IPS-18a (cell line): ENCODE data around the gene CXCL17.

Source experiments
- H3K27ac ChIP-seq: one replicate; pipeline ENCODE4 v1.5.1; 2013; ENCODE audit warnings: low read length
- H3K27me3 ChIP-seq: one replicate; pipeline ENCODE4 v1.6.1; 2013; ENCODE audit warnings: mild to moderate bottlenecking, low read length; ENCODE audit not compliant: control insufficient read depth, insufficient read depth
- H3K36me3 ChIP-seq: one replicate; pipeline ENCODE4 v1.6.1; 2013; ENCODE audit warnings: low read depth, low read length; ENCODE audit not compliant: control insufficient read depth
- H3K4me1 ChIP-seq: one replicate; pipeline ENCODE4 v1.6.1; 2013; ENCODE audit warnings: low read depth, low read length; ENCODE audit not compliant: control insufficient read depth
- H3K4me3 ChIP-seq: one replicate; pipeline ENCODE4 v1.5.1; 2013; ENCODE audit warnings: low read length
- H3K9ac ChIP-seq: one replicate; pipeline ENCODE4 v1.6.1; 2013; ENCODE audit warnings: mild to moderate bottlenecking, low read length, moderate library complexity
- H3K9me3 ChIP-seq: one replicate; pipeline ENCODE4 v1.6.1; 2013; ENCODE audit warnings: low read depth, low read length; ENCODE audit not compliant: control insufficient read depth

The CXCL17 gene

DNA sequence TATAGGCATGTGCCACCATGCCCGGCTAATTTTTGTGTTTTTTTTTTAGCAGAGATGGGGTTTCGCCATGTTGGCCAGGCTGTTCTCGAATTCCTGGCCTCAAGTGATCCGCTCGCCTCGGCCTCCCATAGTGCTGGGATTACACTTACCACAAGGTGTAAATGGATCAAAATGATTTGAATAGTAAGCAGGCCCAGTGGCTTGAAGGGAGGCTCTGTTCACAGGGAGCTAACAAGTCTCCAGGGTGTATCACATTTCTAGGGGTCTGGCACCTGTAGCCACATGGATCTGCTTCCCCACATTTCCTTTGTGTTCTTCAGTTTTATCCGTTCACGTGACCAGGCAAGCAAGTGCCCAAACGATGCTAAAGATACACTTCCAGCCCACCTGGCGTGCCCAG lies 39.2 kb downstream of the CXCL17 start:
- Histone ChIP-seq H3K27ac (no peak overlapping the region), H3K4me1 (no peaks in the 10 kb centered on the region), H3K9me3 (no peaks in the 10 kb centered on the region), H3K4me3 (no peak overlapping the region), H3K9ac (no peak overlapping the region), H3K27me3 (peaks cover 22% of the 10 kb centered on the region), H3K36me3 (peaks cover 4% of the 10 kb centered on the region)

DNA sequence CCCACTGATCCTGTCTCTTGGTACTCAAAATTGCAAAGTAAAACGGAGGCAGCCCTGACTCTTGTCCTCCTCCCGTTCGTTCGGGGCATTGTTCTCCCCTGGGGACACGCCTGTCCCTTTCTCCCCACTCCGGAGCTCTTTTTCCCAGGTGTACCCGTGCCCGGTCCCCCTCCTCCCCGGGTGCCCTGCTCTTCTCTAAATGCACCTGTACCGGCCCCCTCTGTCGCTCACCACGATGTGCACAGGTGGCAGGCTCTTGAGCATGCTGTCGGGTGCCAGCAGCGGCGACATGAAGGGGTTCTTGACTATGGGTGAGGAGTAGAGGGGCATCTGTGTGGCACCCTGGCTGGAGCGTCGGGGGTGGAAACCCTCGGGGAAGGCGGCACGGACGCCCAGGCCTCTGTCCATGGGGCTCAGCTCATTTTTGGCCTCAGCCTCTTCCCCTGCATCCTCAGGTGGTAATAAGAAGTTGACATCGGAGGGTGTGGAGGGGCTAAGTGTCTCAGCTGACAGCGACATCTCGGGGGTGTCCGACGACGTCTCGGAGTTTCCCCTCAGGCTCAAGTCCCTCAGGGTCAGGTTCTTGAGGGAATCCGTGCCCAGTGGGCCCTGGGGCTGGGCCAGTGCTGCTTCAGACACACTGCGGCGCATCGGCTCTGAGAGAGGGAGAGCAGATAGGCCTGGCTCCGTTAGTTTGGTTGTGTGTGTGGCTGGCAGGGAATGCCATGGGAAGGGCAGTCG lies 40.2 kb downstream of the CXCL17 start:
- Histone ChIP-seq H3K27ac (no peak overlapping the region), H3K4me1 (no peaks in the 10 kb centered on the region), H3K9me3 (no peaks in the 10 kb centered on the region), H3K4me3 (peak overlapping the region; percentile 81), H3K27me3 (peaks cover 17% of the 10 kb centered on the region), H3K9ac (peak overlapping the region; percentile 60), H3K36me3 (peaks cover 3% of the 10 kb centered on the region)

GRCh38 chr19:42401365-42402303 lies 41.1 kb downstream of the CXCL17 start:
- Histone ChIP-seq H3K4me3 (peak overlapping the region; percentile 81), H3K27me3 (peaks cover 17% of the 10 kb centered on the region), H3K36me3 (no peaks in the 10 kb centered on the region), H3K9me3 (no peaks in the 10 kb centered on the region), H3K4me1 (no peaks in the 10 kb centered on the region), H3K27ac (no peak overlapping the region), H3K9ac (peak overlapping the region; percentile 60)

- H3K27me3 ChIP-seq, result peaks cover 17% of the 10 kb centered on the region
- H3K4me3 ChIP-seq, result no peak overlapping the region
- no peaks in the 10 kb centered on the region for H3K9me3 ChIP-seq
- no peaks in the 10 kb centered on the region for H3K36me3 ChIP-seq
- no peak overlapping the region for H3K9ac ChIP-seq
- H3K4me1 ChIP-seq, result no peaks in the 10 kb centered on the region
- H3K27ac ChIP-seq, result no peak overlapping the region
These were observed 42.3 kb downstream of the CXCL17 start for GRCh38 chr19:42400404-42400803.

- Histone ChIP-seq H3K4me3 (peak overlapping the region; percentile 76), H3K36me3 (no peaks in the 10 kb centered on the region), H3K27me3 (peaks cover 6% of the 10 kb centered on the region), H3K9ac (peak overlapping the region; percentile 33), H3K4me1 (no peaks in the 10 kb centered on the region), H3K27ac (no peak overlapping the region), H3K9me3 (no peaks in the 10 kb centered on the region)
These were observed 45.2 kb downstream of the CXCL17 start for GRCh38 chr19:42397263-42398166.

- Histone ChIP-seq H3K4me1 (no peaks in the 10 kb centered on the region), H3K4me3 (peak overlapping the region; percentile 76), H3K9me3 (no peaks in the 10 kb centered on the region), H3K27ac (no peak overlapping the region), H3K36me3 (no peaks in the 10 kb centered on the region), H3K27me3 (no peaks in the 10 kb centered on the region), H3K9ac (peak overlapping the region; percentile 63)
These were observed 46.1 kb downstream of the CXCL17 start for GRCh38 chr19:42396381-42397262.

DNA sequence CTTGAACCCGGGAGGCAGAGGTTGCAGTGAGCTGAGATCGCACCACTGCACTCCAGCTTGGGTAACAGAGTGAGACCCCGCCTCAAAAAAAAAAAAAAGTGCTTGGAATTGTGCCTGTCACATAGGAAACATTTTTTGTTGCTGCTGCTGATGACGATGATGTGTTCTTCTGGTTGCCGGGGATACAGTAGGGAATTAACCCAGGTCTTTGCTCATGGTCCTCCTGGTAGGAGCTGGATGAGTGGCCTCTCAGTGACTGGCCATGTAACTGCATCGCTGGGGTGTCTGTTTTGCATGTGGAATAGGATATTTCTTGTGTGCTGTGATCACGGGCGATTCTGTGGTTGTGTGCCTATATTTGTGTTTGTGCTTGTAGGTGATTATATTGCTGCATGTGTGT lies 48.0 kb downstream of the CXCL17 start:
- Histone ChIP-seq H3K9ac (no peak overlapping the region), H3K27ac (no peak overlapping the region), H3K4me1 (no peaks in the 10 kb centered on the region), H3K9me3 (no peaks in the 10 kb centered on the region), H3K4me3 (no peak overlapping the region), H3K36me3 (no peaks in the 10 kb centered on the region), H3K27me3 (peaks cover 9% of the 10 kb centered on the region)

- no peak overlapping the region for H3K9ac ChIP-seq
- no peak overlapping the region for H3K27ac ChIP-seq
- H3K27me3 ChIP-seq, result peaks cover 14% of the 10 kb centered on the region
- H3K4me3 ChIP-seq, result no peak overlapping the region
- H3K9me3 ChIP-seq, result no peaks in the 10 kb centered on the region
- no peaks in the 10 kb centered on the region for H3K36me3 ChIP-seq
- H3K4me1 ChIP-seq, result no peaks in the 10 kb centered on the region
These were observed 50.6 kb downstream of the CXCL17 start for GRCh38 chr19:42392165-42392564.

GRCh38 chr19:42389899-42390298 lies 52.8 kb downstream of the CXCL17 start, which contains the start of gene CNFN:
CNFN (minus strand) TSS chr19:42390297; CDS start chr19:42389037, 1,260 bp downstream.
- no peak within 1 kb of the TSS for H3K9ac ChIP-seq
- H3K9me3 ChIP-seq, result no peaks in the 10 kb centered on the region
- peaks cover 14% of the 10 kb centered on the region for H3K27me3 ChIP-seq
- H3K36me3 ChIP-seq, result no peaks in the 10 kb centered on the region
- no peaks in the 10 kb centered on the region for H3K4me1 ChIP-seq
- H3K27ac ChIP-seq, result no peak within 1 kb of the TSS
- no peak within 1 kb of the TSS for H3K4me3 ChIP-seq

DNA sequence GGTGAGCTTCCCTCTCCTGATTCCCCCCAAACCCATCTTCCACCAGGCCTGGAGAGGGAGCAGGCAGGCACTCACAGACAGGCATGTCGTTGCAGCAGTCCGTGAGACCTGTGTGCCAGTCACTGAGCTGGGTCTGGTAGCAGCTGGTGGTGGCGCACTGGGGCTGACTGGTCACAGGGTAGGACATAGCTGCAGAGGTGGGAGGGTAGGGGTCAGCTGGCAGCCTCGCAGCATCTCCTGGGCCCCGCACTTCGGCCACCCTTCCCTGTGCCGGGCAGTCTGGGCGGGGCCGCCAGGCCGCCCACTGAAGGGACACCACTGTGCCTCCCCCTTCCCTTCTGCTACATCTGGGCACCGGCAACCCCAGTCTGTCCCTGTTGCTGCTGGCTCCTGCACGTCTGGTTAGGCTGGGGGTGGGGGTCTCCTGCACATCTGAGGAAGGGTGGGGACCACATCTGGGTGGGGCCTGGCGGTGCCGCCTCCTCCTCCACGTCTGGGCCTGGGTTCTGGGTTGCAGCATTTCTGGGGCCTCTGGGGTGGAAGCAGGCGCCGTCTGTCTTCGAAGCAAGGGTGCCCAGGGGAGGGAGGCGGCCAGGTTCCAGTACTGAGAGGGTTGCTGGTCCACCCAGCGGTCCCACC lies 53.8 kb downstream of the CXCL17 start:
- Histone ChIP-seq H3K36me3 (no peaks in the 10 kb centered on the region), H3K9me3 (no peaks in the 10 kb centered on the region), H3K4me1 (no peaks in the 10 kb centered on the region), H3K27ac (no peak overlapping the region), H3K27me3 (peaks cover 14% of the 10 kb centered on the region), H3K9ac (no peak overlapping the region), H3K4me3 (no peak overlapping the region)
